A673 (cell line): ENCODE measurements around the gene RASGRP1.

Experiments
- CTCF ChIP-seq: fragments of 300-800, 200-600 bp; sonication (generic); conservative IDR thresholded peaks from 2 replicates; pipeline ENCODE4 v1.5.1; 2017; ENCODE audit warnings: low read depth, mild to moderate bottlenecking, antibody characterized with exemption, low read length, moderate library complexity, mixed read lengths
- EZH2 ChIP-seq: fragments of 200-600 bp; sonication (generic); IDR thresholded peaks from 2 replicates; pipeline ENCODE4 v1.6.1; 2017; ENCODE audit warnings: borderline replicate concordance, low read depth, mild to moderate bottlenecking, mixed read lengths, antibody characterized with exemption, low read length; ENCODE audit not compliant: poor library complexity, severe bottlenecking

- TF ChIP-seq CTCF = no peak
- TF ChIP-seq EZH2 = no peak
Observed at GRCh38 chr15:38565287-38565670, 665 bp upstream of the RASGRP1 start.
